Activated T-helper 2 cell treated with anti-CD3 and anti-CD28 coated beads, Interferon-gamma antibody, Interleukin-2, Interleukin-4, amounts not matched to agents 10 μg/mL and 5 μg/mL and 100 μg/mL, durations not matched to agents 14 hours and 24 hours and 36 hours (primary cell): ENCODE results near the gene ARHGEF4. TPM values are rescaled to one million over a fixed set of nuclear protein-coding genes. Genes with fewer than 3 reads are reported as not detected.

ENCODE experiments used
- DNase-seq: peaks from one replicate; pipeline ENCODE4 v3.0.0; 2021; ENCODE audit warnings: low spot score
- H3K27ac Mint-ChIP-seq: one replicate; pipeline ENCODE4 v1.8.0; 2021; ENCODE audit warnings: mixed read lengths
- H3K27me3 Mint-ChIP-seq: one replicate; pipeline ENCODE4 v1.8.0; 2021; ENCODE audit warnings: low read depth, mixed read lengths
- H3K36me3 Mint-ChIP-seq: one replicate; pipeline ENCODE4 v1.8.0; 2021; ENCODE audit warnings: low read depth, mixed read lengths
- H3K4me1 Mint-ChIP-seq: one replicate; pipeline ENCODE4 v1.8.0; 2021; ENCODE audit warnings: low read depth, mixed read lengths
- H3K4me3 Mint-ChIP-seq: one replicate; pipeline ENCODE4 v1.8.0; 2021; ENCODE audit warnings: low read depth, mild to moderate bottlenecking, moderate library complexity, mixed read lengths
- H3K9me3 Mint-ChIP-seq: one replicate; pipeline ENCODE4 v1.8.0; 2021; ENCODE audit warnings: mixed read lengths
- intact Hi-C: fragments of 100-400 bp; cut with micrococcal nuclease; formaldehyde crosslinking; loops from one replicate; pipeline ENCODE4 v1.15.1; 2023
- total RNA-seq: library from RNA; stranded (reverse); gene quantifications from 2 replicates; pipeline ENCODE4 v1.2.3, GENCODE V29; 2022

ARHGEF4 gene
- total RNA-seq, 1 donor from 2014 or later = 0.11 TPM

- Mint-ChIP-seq H3K27ac (peak overlapping the region; percentile 87), H3K9me3 (no peaks in the 10 kb centered on the region), H3K27me3 (peaks cover 5% of the 10 kb centered on the region), H3K4me3 (no peak overlapping the region), H3K4me1 (peaks cover 29% of the 10 kb centered on the region), H3K36me3 (no peaks in the 10 kb centered on the region)
- intact Hi-C loops = loop anchor here (10.0 kb wide), 1 partner anchor 281 kb away; the partner anchor contains the start of gene PLEKHB2
- no peak for DNase-seq
Observed at GRCh38 chr2:130823171-130823885, 13.4 kb upstream of the ARHGEF4 start.

DNA sequence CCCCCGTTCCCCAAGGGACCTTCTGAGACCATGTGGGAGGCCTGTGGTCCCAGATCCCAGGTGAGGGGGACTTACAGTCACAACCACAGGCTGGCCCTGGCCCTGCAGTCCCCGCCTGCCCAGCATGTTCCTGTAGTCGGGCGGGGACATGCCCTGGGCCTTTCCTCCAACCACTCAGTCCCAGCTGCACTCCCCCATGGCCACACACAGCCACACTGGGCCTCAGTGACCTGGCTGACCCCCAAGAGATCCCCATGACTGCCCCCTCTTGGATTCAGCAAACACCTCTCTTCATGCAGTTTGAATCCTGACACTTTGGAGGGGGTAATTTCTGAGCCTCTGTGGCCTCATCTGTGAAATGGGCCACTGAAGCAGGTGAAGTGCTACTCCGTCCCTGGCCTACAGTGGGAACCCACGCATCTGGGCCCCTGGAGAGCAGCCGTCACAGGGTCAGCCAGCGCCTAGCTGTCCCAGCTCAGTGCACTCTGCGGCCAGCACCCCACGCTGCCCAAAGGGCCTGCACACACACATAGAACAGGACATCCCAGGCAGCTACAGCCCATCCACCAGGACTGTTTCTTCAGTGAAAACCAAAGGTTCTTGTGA is 12.7 kb upstream of the ARHGEF4 start:
- Mint-ChIP-seq H3K4me1 (peaks cover 29% of the 10 kb centered on the region), H3K9me3 (no peaks in the 10 kb centered on the region), H3K27me3 (peaks cover 5% of the 10 kb centered on the region), H3K4me3 (peak overlapping the region; percentile 43), H3K27ac (peak overlapping the region; percentile 87), H3K36me3 (no peaks in the 10 kb centered on the region)
- DNase-seq = no peak
- intact Hi-C loops = loop anchor here (1.0 to 10.0 kb wide), 3 partner anchors 26 to 281 kb away; partner anchors contain the start of gene PLEKHB2

DNA sequence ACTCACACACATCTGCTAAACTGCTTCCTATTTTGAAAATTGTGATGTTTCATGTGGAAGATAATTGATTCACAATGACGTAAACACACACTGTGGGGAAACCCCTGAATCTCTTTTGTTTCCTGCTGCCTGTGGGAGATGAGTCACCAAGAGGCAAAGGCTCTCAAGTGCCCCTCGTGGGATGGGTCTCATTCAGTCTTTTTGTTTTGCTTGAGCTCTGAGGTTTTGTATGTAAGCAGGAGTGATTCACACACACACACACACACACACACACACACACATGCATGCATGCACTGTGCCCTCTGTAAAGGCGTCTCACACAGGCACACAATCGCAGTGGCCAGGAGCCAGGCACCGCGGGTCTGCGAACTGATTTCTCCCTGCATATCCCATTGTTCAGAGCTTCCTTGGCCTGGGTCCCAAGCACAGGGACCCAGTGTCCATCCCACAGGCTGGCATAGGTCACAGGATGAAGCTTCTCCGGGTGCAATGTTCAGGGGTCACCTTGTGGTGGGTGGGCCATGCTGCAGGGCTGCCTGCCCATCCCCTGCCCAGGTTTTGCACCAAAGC is 12.1 kb upstream of the ARHGEF4 start:
- H3K9me3 Mint-ChIP-seq = no peaks in the 10 kb centered on the region
- H3K36me3 Mint-ChIP-seq = no peaks in the 10 kb centered on the region
- intact Hi-C loops = loop anchor here (1.0 to 10.0 kb wide), 3 partner anchors 26 to 280 kb away; partner anchors contain the start of gene PLEKHB2
- H3K4me1 Mint-ChIP-seq = peaks cover 29% of the 10 kb centered on the region
- peak overlapping the region; percentile 87 for H3K27ac Mint-ChIP-seq
- DNase-seq = peak; percentile 71
- peaks cover 7% of the 10 kb centered on the region for H3K27me3 Mint-ChIP-seq
- peak overlapping the region; percentile 43 for H3K4me3 Mint-ChIP-seq

DNA sequence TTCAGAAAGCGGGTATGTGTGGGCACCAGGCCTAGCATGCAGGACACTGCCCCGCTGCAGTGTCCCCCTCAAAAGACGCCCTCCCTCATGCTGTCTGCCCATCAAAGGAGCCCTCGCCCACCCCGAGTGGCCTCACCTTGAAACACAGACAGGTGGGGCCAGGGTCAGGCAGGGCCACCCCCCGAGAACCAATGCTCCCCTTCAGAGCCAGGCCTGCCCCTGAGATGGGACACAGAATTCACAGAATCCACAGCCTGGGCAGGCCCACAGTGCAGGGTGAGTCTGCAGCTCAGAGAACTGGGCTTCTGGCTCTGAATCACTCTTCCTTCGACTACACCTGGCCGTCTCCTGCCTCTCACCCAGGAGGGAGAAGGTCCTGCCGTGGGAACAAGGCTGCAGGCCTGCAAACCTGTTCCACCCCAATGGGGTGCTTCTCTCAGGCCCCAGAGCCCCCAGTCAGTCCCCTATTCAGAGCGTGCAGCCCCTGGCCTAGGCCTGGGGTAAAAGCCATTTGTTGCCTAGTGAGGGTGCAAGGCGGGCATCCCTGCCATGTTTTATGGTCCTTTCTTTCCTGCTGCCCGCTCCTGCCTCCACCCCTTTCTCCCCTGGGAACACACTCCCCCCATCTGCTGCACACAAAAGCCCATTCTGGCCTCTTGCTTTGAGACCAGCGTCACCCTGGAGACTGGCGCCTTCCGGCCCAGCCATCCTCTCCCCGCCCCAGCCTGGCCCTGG is 11.3 kb upstream of the ARHGEF4 start:
- DNase-seq = no peak
- Mint-ChIP-seq H3K9me3 (no peaks in the 10 kb centered on the region), H3K27me3 (peaks cover 7% of the 10 kb centered on the region), H3K4me1 (peaks cover 29% of the 10 kb centered on the region), H3K4me3 (no peak overlapping the region), H3K27ac (no peak overlapping the region), H3K36me3 (no peaks in the 10 kb centered on the region)
- intact Hi-C loops = loop anchor here (10.0 kb wide), 1 partner anchor 279 kb away; the partner anchor contains the start of gene PLEKHB2

GRCh38 chr2:130825966-130826253 is 10.8 kb upstream of the ARHGEF4 start:
- no peaks in the 10 kb centered on the region for H3K9me3 Mint-ChIP-seq
- H3K27ac Mint-ChIP-seq = no peak overlapping the region
- DNase-seq = no peak
- H3K4me3 Mint-ChIP-seq = no peak overlapping the region
- H3K4me1 Mint-ChIP-seq = peaks cover 29% of the 10 kb centered on the region
- intact Hi-C loops = loop anchor here (10.0 kb wide), 1 partner anchor 279 kb away; the partner anchor contains the start of gene PLEKHB2
- H3K36me3 Mint-ChIP-seq = no peaks in the 10 kb centered on the region
- peaks cover 7% of the 10 kb centered on the region for H3K27me3 Mint-ChIP-seq

DNA sequence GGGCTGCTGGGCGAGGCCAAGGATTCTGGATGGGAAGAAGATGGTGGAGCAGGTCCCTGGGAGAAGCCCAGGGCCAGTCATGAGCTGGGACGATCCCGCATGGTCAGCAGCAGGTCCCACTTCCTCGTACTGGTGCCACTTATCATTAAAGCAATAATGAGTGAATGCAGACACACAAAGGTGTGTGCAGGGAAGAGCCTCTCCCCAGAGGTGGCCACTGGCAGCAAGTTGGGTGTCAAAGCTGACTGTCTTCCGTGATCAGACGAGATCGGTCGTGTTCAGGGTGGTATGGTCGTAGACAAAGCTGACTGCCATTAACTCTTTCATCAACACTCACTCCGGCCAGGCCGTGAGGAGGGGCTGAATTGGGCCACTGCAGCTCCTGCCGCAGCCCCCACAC is 10.3 kb upstream of the ARHGEF4 start:
- no peaks in the 10 kb centered on the region for H3K9me3 Mint-ChIP-seq
- H3K4me1 Mint-ChIP-seq = peaks cover 23% of the 10 kb centered on the region
- H3K4me3 Mint-ChIP-seq = no peak overlapping the region
- intact Hi-C loops = loop anchor here (10.0 kb wide), 1 partner anchor 278 kb away; the partner anchor contains the start of gene PLEKHB2
- H3K36me3 Mint-ChIP-seq = no peaks in the 10 kb centered on the region
- DNase-seq = no peak
- H3K27me3 Mint-ChIP-seq = peaks cover 7% of the 10 kb centered on the region
- no peak overlapping the region for H3K27ac Mint-ChIP-seq

GRCh38 chr2:130826821-130827501 is 9.8 kb upstream of the ARHGEF4 start:
- H3K9me3 Mint-ChIP-seq = no peaks in the 10 kb centered on the region

DNA sequence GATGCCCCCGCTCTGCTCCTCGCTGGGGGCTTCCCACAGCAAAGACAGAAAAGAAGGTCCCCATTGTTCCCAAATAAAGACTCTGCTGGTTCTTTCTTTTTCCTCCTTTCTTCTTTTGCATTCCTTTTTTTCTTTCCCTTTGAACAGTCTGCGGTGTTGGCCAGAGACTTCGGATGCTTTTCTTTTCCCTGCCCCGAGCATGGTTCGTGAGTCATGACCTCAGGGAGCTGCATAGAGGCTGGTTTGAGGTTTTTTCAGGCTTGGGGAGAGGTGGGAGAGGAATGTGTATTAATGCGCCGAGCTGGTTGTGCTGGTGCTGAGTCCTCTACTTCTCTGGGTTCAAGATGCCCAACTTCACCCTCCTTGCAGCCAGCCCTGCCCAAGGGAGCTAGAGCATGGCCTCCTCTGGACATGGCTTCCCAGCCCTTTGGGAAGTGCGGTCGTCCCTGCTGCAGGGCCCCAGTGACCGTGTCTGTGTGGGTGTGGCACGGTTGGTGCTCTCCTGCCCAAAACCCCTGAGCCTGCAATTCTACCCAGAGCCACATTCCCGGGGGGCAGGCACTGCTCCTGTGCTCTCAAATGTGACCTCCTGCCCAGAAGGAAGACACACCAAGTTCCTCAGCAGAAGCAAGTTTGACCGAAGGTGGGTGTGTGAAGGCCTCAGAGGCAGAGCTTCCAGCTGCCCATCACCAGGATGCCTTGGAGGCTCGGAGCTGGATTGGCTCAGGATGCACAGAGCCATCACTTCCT is 9.0 kb upstream of the ARHGEF4 start:
- H3K9me3 Mint-ChIP-seq = no peaks in the 10 kb centered on the region
- intact Hi-C loops = loop anchor here (10.0 kb wide), 1 partner anchor 277 kb away; the partner anchor contains the start of gene PLEKHB2
- no peak overlapping the region for H3K27ac Mint-ChIP-seq

More at GRCh38 chr2:130826821-130827501, 9.8 kb upstream of the ARHGEF4 start:
- peaks cover 22% of the 10 kb centered on the region for H3K4me1 Mint-ChIP-seq
- H3K4me3 Mint-ChIP-seq = no peak overlapping the region
- H3K27me3 Mint-ChIP-seq = peaks cover 4% of the 10 kb centered on the region
- no peak overlapping the region for H3K27ac Mint-ChIP-seq
- intact Hi-C loops = loop anchor here (10.0 kb wide), 1 partner anchor 278 kb away; the partner anchor contains the start of gene PLEKHB2
- no peak for DNase-seq
- H3K36me3 Mint-ChIP-seq = no peaks in the 10 kb centered on the region

DNA sequence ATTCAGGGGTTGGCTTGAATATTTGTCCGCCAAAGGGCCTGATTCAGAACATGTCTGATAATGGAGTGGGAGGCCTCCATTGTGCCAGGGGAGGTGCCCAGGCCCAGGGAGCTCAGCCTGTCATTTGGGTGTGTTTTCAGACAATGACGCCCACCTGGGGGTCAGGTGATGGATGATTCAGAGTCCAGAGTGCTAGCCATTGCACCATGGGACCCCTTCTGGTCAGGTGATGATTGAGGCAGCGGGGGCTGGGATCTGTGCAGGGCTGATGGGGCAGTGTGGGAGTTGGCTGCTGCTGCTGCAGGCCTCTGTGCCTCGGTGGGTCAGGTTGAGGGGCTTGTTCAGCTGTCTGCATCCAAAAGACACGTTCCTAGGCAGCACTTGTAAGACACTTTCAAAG is 8.3 kb upstream of the ARHGEF4 start:
- intact Hi-C loops = loop anchor here (10.0 kb wide), 1 partner anchor 276 kb away; the partner anchor contains the start of gene PLEKHB2
- H3K27me3 Mint-ChIP-seq = peaks cover 14% of the 10 kb centered on the region
- H3K4me1 Mint-ChIP-seq = peaks cover 18% of the 10 kb centered on the region
- no peak for DNase-seq
- no peak overlapping the region for H3K27ac Mint-ChIP-seq
- no peaks in the 10 kb centered on the region for H3K36me3 Mint-ChIP-seq
- H3K9me3 Mint-ChIP-seq = no peaks in the 10 kb centered on the region
- no peak overlapping the region for H3K4me3 Mint-ChIP-seq

More for the DNA sequence above, 9.0 kb upstream of the ARHGEF4 start:
- no peak for DNase-seq
- Mint-ChIP-seq H3K36me3 (no peaks in the 10 kb centered on the region), H3K4me1 (peaks cover 22% of the 10 kb centered on the region), H3K4me3 (no peak overlapping the region), H3K27me3 (peaks cover 9% of the 10 kb centered on the region)

- intact Hi-C loops = loop anchor here (10.0 kb wide), 1 partner anchor 276 kb away; the partner anchor contains the start of gene PLEKHB2
- no peak for DNase-seq
- Mint-ChIP-seq H3K4me3 (no peak overlapping the region), H3K4me1 (peaks cover 12% of the 10 kb centered on the region), H3K9me3 (no peaks in the 10 kb centered on the region), H3K27me3 (peaks cover 14% of the 10 kb centered on the region), H3K27ac (no peak overlapping the region), H3K36me3 (no peaks in the 10 kb centered on the region)
Observed at GRCh38 chr2:130829015-130829414, 7.7 kb upstream of the ARHGEF4 start.

DNA sequence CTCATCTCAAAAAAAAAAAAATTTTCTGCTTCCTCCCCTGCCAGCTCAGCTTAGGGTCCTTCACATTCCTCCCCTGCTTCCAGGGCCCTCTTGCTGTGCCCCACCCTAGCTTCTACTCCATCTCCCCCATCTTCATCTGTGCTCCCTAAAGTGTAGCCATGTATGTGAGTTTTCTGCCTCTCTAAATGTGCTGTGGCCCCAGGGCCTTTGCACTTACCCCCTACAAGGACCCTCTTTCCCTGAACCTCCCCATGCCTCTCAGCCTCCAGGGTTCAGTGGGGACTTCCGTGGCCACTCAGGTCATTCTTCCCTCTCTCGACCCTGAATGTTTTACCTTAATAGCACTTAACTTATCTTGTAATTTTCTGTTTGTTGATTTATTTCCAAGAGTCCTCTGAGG is 6.2 kb upstream of the ARHGEF4 start:
- no peaks in the 10 kb centered on the region for H3K36me3 Mint-ChIP-seq
- no peak for DNase-seq
- no peaks in the 10 kb centered on the region for H3K4me1 Mint-ChIP-seq
- H3K27me3 Mint-ChIP-seq = peaks cover 23% of the 10 kb centered on the region
- intact Hi-C loops = no loop called here
- H3K9me3 Mint-ChIP-seq = no peaks in the 10 kb centered on the region
- H3K27ac Mint-ChIP-seq = no peak overlapping the region
- H3K4me3 Mint-ChIP-seq = no peak overlapping the region
